Aorta (tissue), 5 donors: ENCODE results near the gene PRSS36. TPM values are rescaled to one million over a fixed set of nuclear protein-coding genes. Genes with fewer than 3 reads are reported as not detected.

ENCODE experiments used
- ATAC-seq: fragments of 200-7000 bp; cut with Tn5 transposase; one replicate; pipeline ENCODE4 v1.9.1; 2022; ENCODE audit warnings: moderate library complexity; ENCODE audit not compliant: low FRiP score
- DNase-seq, 2 donors: peaks; one replicate each; pipeline ENCODE4 v3.0.0-alpha.2; 2020
- H3K27ac ChIP-seq, 2 donors: one replicate each; pipeline ENCODE4 v1.5.1; 2013; ENCODE audit warnings: low read length in 2 of 2, mild to moderate bottlenecking in 2 of 2, moderate library complexity in 2 of 2, control low read depth in 1 of 2, inconsistent platforms in 1 of 2, low read depth in 1 of 2
- H3K27me3 ChIP-seq, 2 donors: one replicate each; pipeline ENCODE4 v1.6.1; 2013; ENCODE audit warnings: control low read depth in 1 of 2, low read length in 1 of 2, mild to moderate bottlenecking in 1 of 2, moderate library complexity in 1 of 2; ENCODE audit not compliant: insufficient read depth in 2 of 2, control insufficient read depth in 1 of 2
- H3K36me3 ChIP-seq, 2 donors: one replicate each; pipeline ENCODE4 v1.6.1; 2013; ENCODE audit warnings: control low read depth in 1 of 2, low read length in 1 of 2, mild to moderate bottlenecking in 1 of 2; ENCODE audit not compliant: insufficient read depth in 2 of 2, control insufficient read depth in 1 of 2
- H3K4me1 ChIP-seq, 2 donors: one replicate each; pipeline ENCODE4 v1.6.1; 2013; ENCODE audit warnings: low read length in 2 of 2, control low read depth in 1 of 2, mild to moderate bottlenecking in 1 of 2, moderate library complexity in 1 of 2; ENCODE audit not compliant: insufficient read depth in 2 of 2, control insufficient read depth in 1 of 2
- H3K4me3 ChIP-seq, 2 donors: one replicate each; pipeline ENCODE4 v1.5.1; 2013; ENCODE audit warnings: low read length in 2 of 2, control low read depth in 1 of 2, mild to moderate bottlenecking in 1 of 2
- H3K9me3 ChIP-seq: one replicate; pipeline ENCODE4 v1.6.1; 2013; ENCODE audit warnings: mild to moderate bottlenecking, low read length; ENCODE audit not compliant: control insufficient read depth
- WGBS, 2 donors: extraction: QIAGEN DNeasy Blood & Tissue Kit; methylation state at CpG; one replicate each; pipeline ENCODE4 v1.1.7; 2013; 5-methylcytosine and 5-hydroxymethylcytosine counted together
- intact Hi-C, 2 donors: fragments of 100-400 bp; cut with DNase I; formaldehyde crosslinking; loops; one replicate each; pipeline versions ENCODE4 v1.14.2 to v1.15.0; 2022
- polyA plus RNA-seq, 2 donors: library from polyadenylated mRNA; stranded (reverse); fragments of 200-250 nt; gene quantifications; one replicate each; pipeline ENCODE4 v1.2.3, GENCODE V29; 2013
- total RNA-seq, 2 donors: library from RNA; stranded (reverse); fragmentation: NEBNext Ultra II Directional; extraction: Animal tissue kit (Norgen Biotek cat#: 25700); gene quantifications; one replicate each; pipeline ENCODE4 v1.2.1, GENCODE V29; 2021
- donor health status: healthy with polysubstance abuse.
- donor health status: Bipolar disorder and iron deficiency.
- donor health status: DM: no; HTN: no; CAD: no.
- donor health status: DM: no; HTN: no; CAD: no.
- donor health status: DM: yes; HTN: yes; CAD: no.

The PRSS36 gene
- total and polyA plus RNA-seq, 4 donors = 3.5 to 8.8 (median 4.7) TPM

DNA sequence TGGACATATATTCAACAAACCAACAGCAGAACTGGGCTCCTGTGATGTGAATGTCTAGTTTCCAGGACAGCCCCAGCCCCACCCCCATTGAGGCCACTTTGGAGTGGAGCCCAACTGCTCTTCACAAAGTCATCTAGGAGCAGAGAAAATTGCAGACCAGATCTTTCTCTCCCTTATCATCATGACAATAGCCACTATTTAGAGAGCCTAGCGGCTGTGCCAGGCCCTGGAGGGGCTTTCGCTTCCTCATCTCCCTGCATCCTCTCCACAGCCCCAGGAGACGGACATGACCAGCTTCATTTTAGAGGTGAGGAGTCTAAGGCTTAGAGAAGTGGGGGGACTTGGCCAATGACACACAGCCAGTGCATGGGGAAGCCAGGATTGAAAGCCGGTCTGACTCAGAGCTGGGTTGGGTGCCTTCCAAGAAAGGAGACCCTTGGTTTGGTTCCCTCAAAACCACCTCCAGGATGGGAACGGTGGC, 15.7 kb downstream of the PRSS36 start:
- H3K9me3 ChIP-seq = no peaks in the 10 kb centered on the region
- no peak for DNase-seq
- ATAC-seq = no peak
- H3K27me3 ChIP-seq = no peaks in the 10 kb centered on the region
- no peaks in the 10 kb centered on the region for H3K4me1 ChIP-seq
- intact Hi-C loops = no loop called here
- no peak overlapping the region for H3K4me3 ChIP-seq
- peaks cover 0 to 5% of the 10 kb centered on the region in 2 donors for H3K36me3 ChIP-seq
- 33 to 37% methylated on average over 5 of the region's 5 CpGs for WGBS, 2 donors
- H3K27ac ChIP-seq = no peak overlapping the region

DNA sequence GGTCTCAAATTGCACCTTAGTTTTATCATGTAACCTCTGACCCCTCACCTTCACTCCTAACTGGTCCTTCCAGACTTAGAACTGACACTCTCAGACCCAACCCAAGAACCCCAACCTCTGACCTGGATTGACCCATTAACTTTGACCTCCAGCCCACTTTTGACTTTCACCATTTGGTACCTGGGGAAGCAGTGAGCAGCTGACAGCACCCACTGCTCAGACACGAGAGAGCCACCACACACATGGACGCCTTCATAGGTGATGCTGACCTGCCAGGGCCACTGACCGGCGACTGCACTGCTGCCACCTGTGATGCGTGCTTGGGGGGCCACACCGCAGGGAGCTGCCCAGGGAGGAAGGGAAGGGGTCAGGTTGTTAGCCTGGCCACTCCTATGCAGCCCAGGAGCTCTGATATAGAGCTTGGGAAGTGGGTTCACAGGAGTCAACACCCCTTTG, 16.8 kb downstream of the PRSS36 start:
- no peaks in the 10 kb centered on the region for H3K4me1 ChIP-seq
- intact Hi-C loops = no loop called here
- ATAC-seq (no peak), DNase-seq (no peak)
- H3K27ac ChIP-seq = no peak overlapping the region
- H3K36me3 ChIP-seq = peaks cover 0 to 6% of the 10 kb centered on the region in 2 donors
- H3K4me3 ChIP-seq = no peak overlapping the region
- H3K27me3 ChIP-seq = no peaks in the 10 kb centered on the region
- 84 to 88% methylated on average over 6 of the region's 6 CpGs for WGBS, 2 donors
- no peaks in the 10 kb centered on the region for H3K9me3 ChIP-seq

DNA sequence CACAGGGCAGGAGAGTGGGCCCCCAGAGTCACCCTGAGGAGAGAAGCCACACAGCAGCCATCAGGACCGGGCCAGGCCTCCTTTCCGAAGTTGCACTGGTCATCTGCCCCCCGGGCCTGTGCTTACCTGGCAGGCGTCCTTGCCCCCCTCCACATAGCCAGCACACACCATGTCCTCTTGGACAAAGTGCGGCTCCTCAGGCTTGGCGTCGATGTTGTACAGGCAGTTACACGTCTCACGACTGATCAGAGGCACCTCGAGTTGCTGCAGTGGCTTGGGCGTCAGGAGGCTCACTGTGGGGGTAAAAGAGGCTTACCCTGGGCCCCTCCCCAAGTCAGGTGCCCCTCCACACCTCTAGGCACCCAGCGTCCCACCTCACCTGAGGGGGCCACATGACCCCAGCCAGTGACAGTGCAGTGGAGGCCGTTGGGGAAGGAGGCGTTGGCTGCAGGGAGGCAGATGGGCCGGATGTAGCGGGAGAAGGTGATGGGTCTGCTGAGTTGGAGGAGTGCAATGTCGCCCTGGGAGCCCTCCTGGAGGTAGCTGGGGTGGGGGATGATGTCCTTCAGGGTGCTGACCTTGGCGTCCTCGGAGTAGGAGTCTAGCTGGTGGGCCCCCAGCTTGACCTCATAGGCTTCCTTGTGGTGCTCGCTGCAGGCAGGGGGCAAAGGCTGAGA, 17.4 kb downstream of the PRSS36 start:
- ATAC-seq (no peak), DNase-seq (no peak)
- WGBS, 2 donors = 84 to 85% methylated on average over 20 of the region's 20 CpGs
- intact Hi-C loops = no loop called here
- H3K36me3 ChIP-seq = peaks cover 0 to 6% of the 10 kb centered on the region in 2 donors
- no peaks in the 10 kb centered on the region for H3K9me3 ChIP-seq
- H3K4me3 ChIP-seq = no peak overlapping the region
- H3K27me3 ChIP-seq = no peaks in the 10 kb centered on the region
- no peak overlapping the region for H3K27ac ChIP-seq
- H3K4me1 ChIP-seq = no peaks in the 10 kb centered on the region

DNA sequence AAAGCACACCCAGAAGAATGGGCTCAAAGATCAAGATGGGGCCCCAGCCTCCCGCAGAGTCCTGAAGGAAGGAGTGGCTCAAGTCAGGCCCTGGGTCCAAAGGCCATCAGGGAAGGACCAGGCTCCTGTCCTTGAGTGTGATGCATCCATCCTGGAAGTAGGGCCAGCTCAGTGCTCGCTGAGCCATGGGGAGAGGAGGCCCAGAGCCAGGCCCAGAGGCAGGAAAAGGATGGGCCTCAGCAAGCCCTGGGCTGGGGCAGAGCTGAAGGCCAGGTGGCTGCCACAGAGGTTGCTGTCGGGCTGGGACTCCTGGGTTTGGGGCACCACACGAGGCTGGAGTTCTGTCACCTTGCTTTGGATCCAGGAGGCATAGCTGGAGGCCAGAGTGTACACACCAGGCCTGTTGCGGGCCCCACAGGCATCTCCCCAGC, 18.0 kb downstream of the PRSS36 start:
- no peak for ATAC-seq

DNA sequence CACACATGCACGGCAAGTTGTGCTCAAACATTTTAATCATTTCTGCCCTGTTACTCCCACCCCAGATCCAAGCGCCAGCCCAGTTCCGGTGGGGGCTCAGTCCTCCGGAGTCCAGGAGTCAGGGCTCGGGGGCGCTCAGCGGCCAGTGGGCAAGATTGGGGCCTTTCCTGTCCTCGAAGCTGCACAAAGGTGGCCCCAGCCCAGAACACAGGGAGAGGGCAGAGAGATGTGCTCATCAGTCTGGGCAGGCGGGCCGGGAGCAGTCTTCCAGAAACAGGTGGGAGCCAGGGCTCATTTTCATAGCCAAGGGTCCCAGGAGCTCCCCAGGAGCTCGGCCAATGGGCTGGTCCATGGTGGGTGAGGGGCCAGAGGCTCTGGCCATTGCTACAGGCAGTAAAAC, 18.4 kb downstream of the PRSS36 start:
- intact Hi-C loops = no loop called here
- H3K27me3 ChIP-seq = no peaks in the 10 kb centered on the region
- DNase-seq = no peak
- peaks cover 0 to 8% of the 10 kb centered on the region in 2 donors for H3K36me3 ChIP-seq
- H3K4me1 ChIP-seq = no peaks in the 10 kb centered on the region
- no peaks in the 10 kb centered on the region for H3K9me3 ChIP-seq
- no peak for ATAC-seq
- WGBS, 2 donors = 91% methylated on average over 11 of the region's 11 CpGs
- H3K4me3 ChIP-seq = no peak overlapping the region
- no peak overlapping the region for H3K27ac ChIP-seq

More for the DNA sequence above, 18.0 kb downstream of the PRSS36 start:
- intact Hi-C loops = no loop called here
- H3K27me3 ChIP-seq = no peaks in the 10 kb centered on the region
- no peak overlapping the region for H3K27ac ChIP-seq
- DNase-seq = no peak
- H3K4me3 ChIP-seq = no peak overlapping the region
- H3K9me3 ChIP-seq = no peaks in the 10 kb centered on the region
- WGBS, 2 donors = 83 to 91% methylated on average over 5 of the region's 5 CpGs
- H3K36me3 ChIP-seq = peaks cover 0 to 8% of the 10 kb centered on the region in 2 donors
- H3K4me1 ChIP-seq = no peaks in the 10 kb centered on the region

DNA sequence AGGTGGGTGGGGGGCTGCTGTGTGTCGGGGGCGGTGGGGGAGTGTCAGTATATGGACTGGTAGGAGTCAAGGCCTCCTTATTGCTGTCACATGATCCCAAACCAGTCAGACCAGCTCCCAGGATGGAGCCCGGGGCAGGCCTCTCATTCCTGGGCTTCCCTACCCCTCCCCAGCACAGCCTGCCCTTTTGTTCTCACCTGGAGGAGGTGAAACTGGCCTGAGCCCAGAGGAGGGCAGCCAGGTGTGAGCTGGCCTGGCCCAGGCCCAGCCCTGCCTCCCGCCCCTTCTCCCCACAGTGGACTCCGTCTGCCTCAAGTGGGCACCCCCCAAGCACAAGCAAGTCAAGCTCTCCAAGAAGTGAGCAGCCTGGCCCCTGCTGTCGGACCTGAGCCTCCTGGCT, 19.0 kb downstream of the PRSS36 start:
- 64 to 68% methylated on average over 6 of the region's 6 CpGs for WGBS, 2 donors
- Histone ChIP-seq H3K27ac (no peak overlapping the region), H3K36me3 (peaks cover 0 to 8% of the 10 kb centered on the region in 2 donors), H3K27me3 (no peaks in the 10 kb centered on the region), H3K9me3 (no peaks in the 10 kb centered on the region), H3K4me1 (no peaks in the 10 kb centered on the region), H3K4me3 (no peak overlapping the region)
- ATAC-seq (no peak), DNase-seq (no peak)
- intact Hi-C loops = no loop called here

DNA sequence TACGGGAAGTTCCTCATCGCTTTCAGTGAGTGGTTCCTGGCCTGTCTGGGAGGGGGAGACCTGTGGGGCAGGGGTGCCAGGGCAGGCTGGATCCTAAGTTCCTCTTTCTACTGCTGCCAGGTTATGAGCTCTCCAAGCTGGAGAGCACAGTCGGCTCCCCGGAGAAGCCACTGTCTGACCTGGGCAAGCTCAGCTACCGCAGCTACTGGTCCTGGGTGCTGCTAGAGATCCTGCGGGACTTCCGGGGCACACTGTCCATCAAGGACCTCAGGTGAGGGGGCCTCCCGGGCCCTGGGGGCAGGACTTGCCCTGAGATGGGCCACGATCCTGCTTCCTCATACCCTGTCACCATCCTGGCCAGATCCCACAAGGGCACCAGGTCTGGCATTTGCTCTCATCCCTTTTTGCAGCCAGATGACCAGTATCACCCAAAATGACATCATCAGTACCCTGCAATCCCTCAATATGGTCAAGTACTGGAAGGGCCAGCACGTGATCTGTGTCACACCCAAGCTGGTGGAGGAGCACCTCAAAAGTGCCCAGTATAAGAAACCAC, 19.5 kb downstream of the PRSS36 start:
- no peak for ATAC-seq
- H3K9me3 ChIP-seq = no peaks in the 10 kb centered on the region
- intact Hi-C loops = no loop called here
- H3K27ac ChIP-seq = no peak overlapping the region
- peaks cover 0 to 8% of the 10 kb centered on the region in 2 donors for H3K36me3 ChIP-seq
- H3K4me3 ChIP-seq = no peak overlapping the region
- H3K4me1 ChIP-seq = no peaks in the 10 kb centered on the region
- no peak for DNase-seq
- H3K27me3 ChIP-seq = no peaks in the 10 kb centered on the region
- WGBS, 2 donors = 87 to 89% methylated on average over 10 of the region's 10 CpGs

DNA sequence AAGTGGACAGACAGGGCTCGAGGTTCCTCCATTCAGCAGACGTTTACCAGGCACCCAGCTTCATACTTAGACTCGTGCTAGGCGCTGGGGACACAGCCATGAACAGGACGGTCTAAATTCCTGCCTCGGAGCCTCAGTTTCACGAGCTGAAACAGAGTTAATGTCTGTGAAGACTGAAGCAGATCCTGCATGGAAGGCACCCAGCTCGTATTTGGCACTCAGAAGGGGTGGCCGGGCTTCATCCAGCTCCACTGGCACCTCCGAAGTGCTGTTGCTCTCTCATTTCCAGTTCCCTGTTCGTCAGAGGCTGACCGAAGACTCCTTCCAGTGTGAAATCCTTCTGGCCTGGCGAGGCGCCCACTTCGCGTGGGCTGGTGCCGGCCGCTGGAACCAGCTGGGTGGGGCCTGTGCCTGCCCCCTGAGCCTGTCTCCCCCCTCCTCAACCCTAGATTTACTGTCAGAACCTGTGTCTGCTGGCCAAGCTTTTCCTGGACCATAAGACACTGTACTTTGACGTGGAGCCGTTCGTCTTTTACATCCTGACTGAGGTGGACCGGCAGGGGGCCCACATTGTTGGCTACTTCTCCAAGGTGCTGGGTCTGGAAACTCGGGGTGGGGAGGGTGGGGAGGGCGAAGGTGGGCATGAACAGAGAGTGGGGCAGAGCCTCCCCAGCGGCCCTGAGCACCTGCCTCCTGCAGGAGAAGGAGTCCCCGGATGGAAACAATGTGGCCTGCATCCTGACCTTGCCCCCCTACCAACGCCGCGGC, 20.1 kb downstream of the PRSS36 start:
- DNase-seq = peak; percentile 83 to 87
- H3K27ac ChIP-seq = no peak overlapping the region
- intact Hi-C loops = no loop called here
- no peaks in the 10 kb centered on the region for H3K4me1 ChIP-seq
- no peak for ATAC-seq
- H3K27me3 ChIP-seq = no peaks in the 10 kb centered on the region
- H3K9me3 ChIP-seq = no peaks in the 10 kb centered on the region
- H3K4me3 ChIP-seq = no peak overlapping the region
- 62 to 63% methylated on average over 28 to 29 of the region's 29 CpGs for WGBS, 2 donors
- H3K36me3 ChIP-seq = peaks cover 0 to 8% of the 10 kb centered on the region in 2 donors
